Panc1 (cell line): ENCODE data around the gene HS2ST1. TPM values are rescaled to one million over a fixed set of nuclear protein-coding genes. Genes with fewer than 3 reads are reported as not detected.

Source experiments
- total RNA-seq: library from RNA; stranded (reverse); gene quantifications from one replicate; pipeline ENCODE4 v1.2.1, GENCODE V29; 2021; ENCODE audit not compliant: unreplicated experiment

The HS2ST1 gene
- total RNA-seq, 1 experiment from 2014 or later, result 81.0 TPM

Other genes starting within 250 kb of the HS2ST1 start
- 94.3 TPM for gene SH3GLB1, start 210.1 kb upstream of the HS2ST1 start, total RNA-seq
- 190 TPM for gene SELENOF, start 509 bp upstream of the HS2ST1 start, total RNA-seq